Gastroesophageal sphincter (tissue), 4 donors: ENCODE measurements around the gene TPSD1. TPM values are rescaled to one million over a fixed set of nuclear protein-coding genes. Genes with fewer than 3 reads are reported as not detected.

Experiments used
- ATAC-seq: fragments of 150-250 bp; one replicate; pipeline ENCODE4 v1.9.1; 2016; ENCODE audit warnings: mild to moderate bottlenecking, moderate library complexity
- H3K27ac ChIP-seq, 4 donors: fragments of 200-600 bp; sonication (generic) in 3 of 4; 1 replicate in 3 of 4; 2 replicates in 1 of 4; pipeline ENCODE4 v1.5.1; 2016 to 2019
- H3K27me3 ChIP-seq: fragments of 200-600 bp; sonication (generic); one replicate; pipeline ENCODE4 v1.5.1; 2019
- H3K36me3 ChIP-seq, 2 donors: fragments of 200-600 bp; sonication (generic); one replicate each; pipeline ENCODE4 v1.5.1; 2019; ENCODE audit warnings: control low read depth in 1 of 2
- H3K4me1 ChIP-seq, 3 donors: fragments of 200-600 bp; sonication (generic); 1 replicate in 2 of 3; 2 replicates in 1 of 3; pipeline ENCODE4 v1.5.1; 2016 to 2019; ENCODE audit warnings: control low read depth in 2 of 3
- H3K4me3 ChIP-seq, 2 donors: fragments of 200-600 bp; sonication (generic); one replicate each; pipeline ENCODE4 v1.5.1; 2019; ENCODE audit warnings: mild to moderate bottlenecking in 1 of 2, moderate library complexity in 1 of 2
- H3K9me3 ChIP-seq, 3 donors: fragments of 200-600 bp; sonication (generic); one replicate each; pipeline ENCODE4 v1.5.1; 2017 to 2019; ENCODE audit warnings: control low read depth in 2 of 3
- CTCF ChIP-seq, 4 experiments: fragments of 200-600 bp in 2 of 4; fragments of 450-650 bp in 2 of 4; sonication (generic) in 1 of 4; IDR thresholded peaks; one replicate each; pipeline ENCODE4 v1.5.1; 2017 to 2019; ENCODE audit warnings: antibody characterized with exemption in 4 of 4, mild to moderate bottlenecking in 2 of 4, moderate library complexity in 2 of 4
- EP300 ChIP-seq: sonication (generic); formaldehyde crosslinking; IDR thresholded peaks from one replicate; pipeline ENCODE4 v1.6.1; 2017; ENCODE audit warnings: antibody characterized with exemption, mild to moderate bottlenecking
- POLR2A ChIP-seq, 2 donors: fragments of 450-650 bp; IDR thresholded peaks; one replicate each; pipeline ENCODE4 v1.6.1; 2017; ENCODE audit warnings: antibody characterized with exemption in 2 of 2, mild to moderate bottlenecking in 2 of 2, moderate library complexity in 1 of 2
- POLR2AphosphoS5 ChIP-seq: sonication (generic); formaldehyde crosslinking; IDR thresholded peaks from one replicate; pipeline ENCODE4 v1.6.1; 2017; ENCODE audit warnings: antibody characterized with exemption
- WGBS, 2 donors: methylation state at CpG; one replicate each; pipeline ENCODE4 v1.1.5; 2018; ENCODE audit warnings: low coverage in 1 of 2; 5-methylcytosine and 5-hydroxymethylcytosine counted together
- total RNA-seq, 4 donors: library from RNA; depleted of rRNA; stranded (reverse); fragments of >200 nt; gene quantifications; one replicate each; pipeline ENCODE4 v1.1.0, GENCODE V29; 2016

The TPSD1 gene
- total RNA-seq, 4 donors from 2014 or later = 2.8 to 6.4 (median 3.7) TPM; not detected in 1

- Histone ChIP-seq H3K27ac (no peak overlapping the region), H3K36me3 (no peaks in the 10 kb centered on the region), H3K4me3 (no peak overlapping the region), H3K27me3 (peaks cover 74% of the 10 kb centered on the region), H3K9me3 (no peaks in the 10 kb centered on the region), H3K4me1 (peaks cover 0 to 8% (median 0%) of the 10 kb centered on the region in 3 donors)
- TF ChIP-seq POLR2A (IDR thresholded peaks at IDR 0.05) (no peak), EP300 (no peak), CTCF (IDR thresholded peaks at IDR 0.05) (no peak), POLR2AphosphoS5 (no peak)
- no peak for ATAC-seq
- no CpG with 5 or more reads among the region's 34 CpGs for WGBS, 2 donors
Observed at GRCh38 chr16:1257561-1258224, 1.8 kb downstream of the TPSD1 start.

GRCh38 chr16:1258225-1258600 is 2.3 kb downstream of the TPSD1 start:
- no peak for ATAC-seq
- H3K27me3 ChIP-seq = peaks cover 79% of the 10 kb centered on the region
- 75% methylated on average over 1 of the region's 12 CpGs; no CpG with 5 or more reads in 1 of the 2 donors for WGBS, 2 donors

GRCh38 chr16:1258906-1259759 is 3.3 kb downstream of the TPSD1 start:
- peak overlapping the region in 1 of 2 donors; percentile 6 for H3K4me3 ChIP-seq
- WGBS, 2 donors = 40% methylated on average over 2 of the region's 42 CpGs; no CpG with 5 or more reads in 1 of the 2 donors

More at GRCh38 chr16:1258225-1258600, 2.3 kb downstream of the TPSD1 start:
- H3K4me3 ChIP-seq = no peak overlapping the region
- H3K27ac ChIP-seq = no peak overlapping the region
- no peaks in the 10 kb centered on the region for H3K36me3 ChIP-seq
- TF ChIP-seq POLR2A (IDR thresholded peaks at IDR 0.05) (no peak), EP300 (no peak), POLR2AphosphoS5 (no peak), CTCF (IDR thresholded peaks at IDR 0.05) (no peak)
- H3K9me3 ChIP-seq = no peaks in the 10 kb centered on the region
- H3K4me1 ChIP-seq = peaks cover 0 to 8% (median 0%) of the 10 kb centered on the region in 3 donors

GRCh38 chr16:1259760-1260068 is 3.8 kb downstream of the TPSD1 start:
- Histone ChIP-seq H3K27ac (no peak overlapping the region), H3K36me3 (no peaks in the 10 kb centered on the region), H3K4me1 (peaks cover 0 to 8% (median 0%) of the 10 kb centered on the region in 3 donors), H3K9me3 (no peaks in the 10 kb centered on the region), H3K27me3 (peaks cover 88% of the 10 kb centered on the region), H3K4me3 (no peak overlapping the region)
- WGBS, 2 donors = no CpG with 5 or more reads among the region's 11 CpGs
- TF ChIP-seq POLR2A (IDR thresholded peaks at IDR 0.05) (no peak), POLR2AphosphoS5 (no peak), EP300 (no peak), CTCF (IDR thresholded peaks at IDR 0.05) (no peak)
- ATAC-seq = no peak

More at GRCh38 chr16:1258906-1259759, 3.3 kb downstream of the TPSD1 start:
- TF ChIP-seq POLR2AphosphoS5 = no peak
- TF ChIP-seq EP300 = no peak
- no peak for TF ChIP-seq CTCF (IDR thresholded peaks at IDR 0.05)
- no peak for TF ChIP-seq POLR2A (IDR thresholded peaks at IDR 0.05)
- ATAC-seq = no peak
- peaks cover 88% of the 10 kb centered on the region for H3K27me3 ChIP-seq
- H3K9me3 ChIP-seq = no peaks in the 10 kb centered on the region
- no peaks in the 10 kb centered on the region for H3K36me3 ChIP-seq
- no peak overlapping the region for H3K27ac ChIP-seq
- peaks cover 0 to 8% (median 0%) of the 10 kb centered on the region in 3 donors for H3K4me1 ChIP-seq
